Loucy (cell line): Measurements from ENCODE around the gene C3orf18.

Source experiments
- H2AFZ ChIP-seq: fragments of 200-600 bp; sonication (generic); 2 replicates; pipeline ENCODE4 v1.6.0; 2016; ENCODE audit warnings: antibody characterized with exemption, mild to moderate bottlenecking, low read length, moderate library complexity
- H3F3A ChIP-seq: fragments of 200-600 bp; 2 replicates; pipeline ENCODE4 v1.6.0; 2016; ENCODE audit warnings: antibody characterized with exemption, low read depth, mild to moderate bottlenecking
- H3K27me3 ChIP-seq: fragments of 200-600 bp; sonication (generic); 2 replicates; pipeline ENCODE4 v1.6.1; 2014; ENCODE audit warnings: low read length, mild to moderate bottlenecking; ENCODE audit not compliant: insufficient read depth, poor library complexity, severe bottlenecking
- H3K36me3 ChIP-seq: fragments of 200-600 bp; sonication (generic); 2 replicates; pipeline ENCODE4 v1.6.1; 2016; ENCODE audit warnings: low read length; ENCODE audit not compliant: insufficient read depth
- H3K4me1 ChIP-seq: fragments of 200-600 bp; sonication (generic); 2 replicates; pipeline ENCODE4 v1.5.1; 2014; ENCODE audit warnings: low read length, mild to moderate bottlenecking; ENCODE audit not compliant: insufficient read depth, poor library complexity, severe bottlenecking
- H3K4me2 ChIP-seq: fragments of 200-600 bp; sonication (generic); 2 replicates; pipeline ENCODE4 v1.6.0; 2014; ENCODE audit warnings: antibody characterized with exemption, low read length, low read depth, mild to moderate bottlenecking; ENCODE audit not compliant: poor library complexity, severe bottlenecking
- H3K4me3 ChIP-seq: fragments of 200-600 bp; sonication (generic); 2 replicates; pipeline ENCODE4 v1.5.1; 2014; ENCODE audit warnings: low read length, mild to moderate bottlenecking, mixed read lengths; ENCODE audit not compliant: poor library complexity, severe bottlenecking
- H3K79me2 ChIP-seq: fragments of 200-600 bp; sonication (generic); 2 replicates; pipeline ENCODE4 v1.6.1; 2014; ENCODE audit warnings: low read length; ENCODE audit not compliant: insufficient read depth
- H3K9ac ChIP-seq: fragments of 200-600 bp; sonication (generic); 2 replicates; pipeline ENCODE4 v1.6.0; 2014; ENCODE audit warnings: mild to moderate bottlenecking, low read depth, low read length, moderate library complexity; ENCODE audit not compliant: poor library complexity, severe bottlenecking
- H3K9me2 ChIP-seq: fragments of 200-600 bp; sonication (generic); replicated peaks from 2 replicates; pipeline ENCODE4 v1.6.1; 2016; ENCODE audit warnings: low read depth, low read length, mixed read lengths
- H3K9me3 ChIP-seq: fragments of 200-600 bp; sonication (generic); 2 replicates; pipeline ENCODE4 v1.6.1; 2014; ENCODE audit warnings: mild to moderate bottlenecking, antibody characterized with exemption, low read length, low read depth; ENCODE audit not compliant: insufficient read depth
- H4K20me1 ChIP-seq: fragments of 200-600 bp; sonication (generic); 2 replicates; pipeline ENCODE4 v1.6.0; 2014; ENCODE audit warnings: antibody characterized with exemption, low read length, mild to moderate bottlenecking; ENCODE audit not compliant: insufficient read depth, poor library complexity, severe bottlenecking
- EZH2phosphoT487 ChIP-seq: fragments of 200-600 bp; IDR thresholded peaks from 2 replicates; pipeline ENCODE4 v1.6.1; 2018; ENCODE audit warnings: antibody characterized with exemption, mild to moderate bottlenecking, moderate library complexity, borderline replicate concordance
- TF ChIP-seq, protein P1 (sequence below): fragments of 200-600 bp; sonication (generic); conservative IDR thresholded peaks from 2 replicates; pipeline ENCODE4 v1.5.1; 2014; ENCODE audit warnings: mild to moderate bottlenecking, antibody characterized with exemption, low read length

The C3orf18 gene

DNA sequence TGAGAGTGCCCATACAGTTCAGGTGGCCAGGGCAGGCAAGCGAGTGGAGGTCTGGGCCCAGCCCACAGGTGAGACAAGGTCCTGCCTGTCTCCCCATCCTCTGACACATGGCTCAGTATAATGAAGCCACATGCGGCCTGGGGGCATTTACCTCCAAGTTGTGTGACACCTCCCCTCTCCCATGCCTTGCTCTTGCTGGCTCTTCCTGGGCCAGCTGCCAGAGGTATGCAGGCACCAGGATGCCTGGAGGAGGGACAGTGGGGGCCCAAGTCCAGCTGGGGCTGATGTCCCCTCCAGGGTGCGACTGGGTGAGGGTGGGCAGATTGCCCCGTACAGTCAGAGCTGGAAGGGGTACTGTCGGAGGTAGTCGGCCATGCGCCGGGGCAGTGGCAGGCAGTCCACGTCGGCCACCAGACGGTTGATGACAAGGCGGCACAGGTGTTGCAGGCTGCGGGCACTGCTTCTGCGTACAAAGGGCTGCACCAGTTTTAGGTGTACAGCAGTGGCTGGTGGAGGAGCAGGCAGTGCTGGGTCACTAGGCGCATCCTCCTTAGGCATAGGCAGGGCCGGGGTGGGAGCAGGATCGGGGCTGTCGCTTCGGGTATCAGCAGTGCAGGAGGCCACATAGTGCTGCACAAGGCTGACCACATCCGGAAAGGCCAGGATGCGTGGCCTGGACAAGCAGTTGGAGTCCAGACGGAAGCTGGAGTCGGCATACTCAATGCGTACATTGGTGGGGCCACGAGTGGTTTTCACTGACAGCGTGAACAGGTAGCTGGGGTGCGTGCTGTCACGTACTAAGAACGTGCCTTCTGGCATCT lies 39.9 kb upstream of the C3orf18 start:
- Histone ChIP-seq H3K36me3 (no peaks in the 10 kb centered on the region), H3K9me2 (no peaks in the 10 kb centered on the region), H3K9ac (no peak overlapping the region), H3K4me3 (no peak overlapping the region), H3F3A (no peaks in the 10 kb centered on the region), H3K4me2 (no peak overlapping the region), H2AFZ (no peak overlapping the region), H3K79me2 (no peaks in the 10 kb centered on the region), H4K20me1 (no peaks in the 10 kb centered on the region), H3K9me3 (no peaks in the 10 kb centered on the region), H3K4me1 (peaks cover 16% of the 10 kb centered on the region), H3K27me3 (no peaks in the 10 kb centered on the region)
- TF ChIP-seq, protein P1, sequence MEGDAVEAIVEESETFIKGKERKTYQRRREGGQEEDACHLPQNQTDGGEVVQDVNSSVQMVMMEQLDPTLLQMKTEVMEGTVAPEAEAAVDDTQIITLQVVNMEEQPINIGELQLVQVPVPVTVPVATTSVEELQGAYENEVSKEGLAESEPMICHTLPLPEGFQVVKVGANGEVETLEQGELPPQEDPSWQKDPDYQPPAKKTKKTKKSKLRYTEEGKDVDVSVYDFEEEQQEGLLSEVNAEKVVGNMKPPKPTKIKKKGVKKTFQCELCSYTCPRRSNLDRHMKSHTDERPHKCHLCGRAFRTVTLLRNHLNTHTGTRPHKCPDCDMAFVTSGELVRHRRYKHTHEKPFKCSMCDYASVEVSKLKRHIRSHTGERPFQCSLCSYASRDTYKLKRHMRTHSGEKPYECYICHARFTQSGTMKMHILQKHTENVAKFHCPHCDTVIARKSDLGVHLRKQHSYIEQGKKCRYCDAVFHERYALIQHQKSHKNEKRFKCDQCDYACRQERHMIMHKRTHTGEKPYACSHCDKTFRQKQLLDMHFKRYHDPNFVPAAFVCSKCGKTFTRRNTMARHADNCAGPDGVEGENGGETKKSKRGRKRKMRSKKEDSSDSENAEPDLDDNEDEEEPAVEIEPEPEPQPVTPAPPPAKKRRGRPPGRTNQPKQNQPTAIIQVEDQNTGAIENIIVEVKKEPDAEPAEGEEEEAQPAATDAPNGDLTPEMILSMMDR, result no peak
- TF ChIP-seq EZH2phosphoT487, result no peak

DNA sequence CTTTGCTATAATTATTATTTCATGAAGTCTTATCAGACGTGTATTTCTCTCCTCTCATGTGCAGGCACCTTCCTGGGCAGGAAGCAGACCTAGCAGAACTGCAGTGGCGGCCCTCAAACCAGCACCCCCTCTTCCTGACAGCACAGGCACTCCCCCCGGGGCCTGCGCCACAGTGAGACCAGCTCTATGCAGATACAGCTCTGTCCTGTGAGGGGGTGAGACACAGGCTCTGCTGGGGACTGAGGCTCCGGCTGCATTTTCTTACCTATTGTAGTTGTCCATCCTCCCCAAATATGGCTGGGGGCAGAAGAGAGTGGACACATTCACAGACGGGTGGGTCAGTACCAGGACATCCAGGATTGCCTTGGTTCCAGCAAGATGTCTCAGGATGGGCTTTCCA lies 39.0 kb upstream of the C3orf18 start:
- Histone ChIP-seq H2AFZ (no peak overlapping the region), H3K4me1 (peaks cover 10% of the 10 kb centered on the region), H3K4me3 (no peak overlapping the region), H3F3A (no peaks in the 10 kb centered on the region), H3K9me3 (no peaks in the 10 kb centered on the region), H3K9ac (no peak overlapping the region), H3K9me2 (no peaks in the 10 kb centered on the region), H3K36me3 (no peaks in the 10 kb centered on the region), H4K20me1 (no peaks in the 10 kb centered on the region), H3K4me2 (no peak overlapping the region), H3K27me3 (no peaks in the 10 kb centered on the region), H3K79me2 (no peaks in the 10 kb centered on the region)
- TF ChIP-seq, protein P1, result no peak
- TF ChIP-seq EZH2phosphoT487, result no peak

DNA sequence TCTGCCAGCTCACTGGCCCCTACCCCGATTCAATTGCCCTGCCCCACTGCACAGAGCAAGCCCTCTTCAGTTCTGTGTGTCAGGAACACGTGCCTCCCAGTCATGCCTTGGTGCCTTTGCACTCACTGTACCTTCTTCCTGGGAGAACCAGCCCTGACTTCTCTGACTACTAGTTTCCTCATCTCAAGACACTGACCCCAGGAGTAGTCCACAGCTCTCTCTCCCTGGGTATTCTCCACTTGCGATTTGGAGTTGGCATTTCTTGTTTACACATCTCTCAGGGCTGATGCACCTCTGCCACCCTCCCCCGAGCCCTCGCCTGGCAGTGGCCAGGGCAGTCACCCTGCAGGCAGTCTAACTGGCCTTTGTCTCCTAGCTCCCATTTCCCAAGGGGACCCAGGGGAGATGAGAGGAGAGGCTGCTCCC lies 38.4 kb upstream of the C3orf18 start:
- Histone ChIP-seq H3K79me2 (no peaks in the 10 kb centered on the region), H3K4me3 (no peak overlapping the region), H3K36me3 (no peaks in the 10 kb centered on the region), H3K9ac (no peak overlapping the region), H3F3A (no peaks in the 10 kb centered on the region), H3K27me3 (no peaks in the 10 kb centered on the region), H3K4me1 (peaks cover 4% of the 10 kb centered on the region), H3K9me3 (no peaks in the 10 kb centered on the region), H4K20me1 (no peaks in the 10 kb centered on the region), H3K9me2 (no peaks in the 10 kb centered on the region), H2AFZ (no peak overlapping the region), H3K4me2 (no peak overlapping the region)
- no peak for TF ChIP-seq EZH2phosphoT487
- TF ChIP-seq, protein P1, result no peak
